ENCODE results near the gene NRL.

NRL gene

GRCh38 chr14:24114532-24115421 lies at the start of gene NRL, which contains the start of gene DCAF11:
TSS of gene NRL (minus strand) at chr14:24114949. CDS start at chr14:24082848, 32,101 bp downstream.
TSS of gene DCAF11 (plus strand) at chr14:24114777. CDS start at chr14:24115595, 818 bp downstream.
- peak; percentile 97 for DNase-seq (ENCODE audit: low read depth in 2 of 2)

- DNase-seq (ENCODE audit: low read depth in 2 of 2) = no peak
Observed at GRCh38 chr14:24162093-24162492, 47.3 kb upstream of the NRL start.

GRCh38 chr14:24160850-24161804 lies 46.4 kb upstream of the NRL start, which contains the start of gene IRF9:
TSS of gene IRF9 (plus strand) at chr14:24161265. CDS start at chr14:24162145, 880 bp downstream.
- DNase-seq (ENCODE audit: low read depth in 2 of 2) = peak; percentile 91 to 98

GRCh38 chr14:24160499-24160849 lies 45.7 kb upstream of the NRL start:
- DNase-seq (ENCODE audit: low read depth in 2 of 2) = no peak

- no peak for DNase-seq (ENCODE audit: low read depth in 2 of 2)
Observed at GRCh38 chr14:24159777-24160498, 45.2 kb upstream of the NRL start.

GRCh38 chr14:24157331-24157730 lies 42.6 kb upstream of the NRL start:
- DNase-seq (ENCODE audit: low read depth in 2 of 2) = no peak

GRCh38 chr14:24156840-24157239 lies 42.1 kb upstream of the NRL start:
- no peak for DNase-seq (ENCODE audit: low read depth in 2 of 2)

- DNase-seq (ENCODE audit: low read depth in 2 of 2) = no peak
Observed at GRCh38 chr14:24155100-24155499, 40.4 kb upstream of the NRL start.

- DNase-seq (ENCODE audit: low read depth in 2 of 2) = no peak
Observed at GRCh38 chr14:24151404-24152080, 36.8 kb upstream of the NRL start.

GRCh38 chr14:24150993-24151392 lies 36.2 kb upstream of the NRL start:
- DNase-seq (ENCODE audit: low read depth in 2 of 2) = no peak

GRCh38 chr14:24150567-24150966 lies 35.8 kb upstream of the NRL start:
- DNase-seq (ENCODE audit: low read depth in 2 of 2) = no peak

GRCh38 chr14:24150061-24150460 lies 35.3 kb upstream of the NRL start:
- no peak for DNase-seq (ENCODE audit: low read depth in 2 of 2)

- DNase-seq (ENCODE audit: low read depth in 2 of 2) = no peak
Observed at GRCh38 chr14:24149302-24149969, 34.7 kb upstream of the NRL start.

GRCh38 chr14:24147761-24148428 lies 33.1 kb upstream of the NRL start:
- DNase-seq (ENCODE audit: low read depth in 2 of 2) = no peak

- peak; percentile 96 to 97 for DNase-seq (ENCODE audit: low read depth in 2 of 2)
Observed at GRCh38 chr14:24146978-24147760, 32.4 kb upstream of the NRL start, which contains the start of gene RNF31. TSS of gene RNF31 (plus strand) at chr14:24147498. CDS start at chr14:24147699, 201 bp downstream.

GRCh38 chr14:24146453-24146977 lies 31.8 kb upstream of the NRL start, which contains the start of gene PSME2:
TSS of gene PSME2 (minus strand) at chr14:24146610. CDS start at chr14:24146581, 29 bp downstream.
- DNase-seq (ENCODE audit: low read depth in 2 of 2) = peak; percentile 89 to 90

GRCh38 chr14:24145690-24146452 lies 31.1 kb upstream of the NRL start:
- DNase-seq (ENCODE audit: low read depth in 2 of 2) = no peak

GRCh38 chr14:24145219-24145618 lies 30.5 kb upstream of the NRL start:
- DNase-seq (ENCODE audit: low read depth in 2 of 2) = no peak

Measured in stimulated activated CD8-positive, alpha-beta memory T cell treated with anti-CD3 and anti-CD28 coated beads, Interleukin-2, amount 100 ng/mL, for 48 hours (primary cell).